HL-60 (cell line): ENCODE measurements around the gene FUCA2.

Experiments
- DNase-seq, 2 experiments: peaks; one replicate each; pipeline ENCODE4 v3.0.0-alpha.2; 2010 to 2020; ENCODE audit warnings: low read depth in 1 of 2, low spot score in 1 of 2
- H3K27ac ChIP-seq: fragments of 250-450 bp; sonication (Bioruptor Pico); replicated peaks from 2 replicates; pipeline ENCODE4 v1.5.1; 2020; ENCODE audit warnings: mild to moderate bottlenecking, moderate library complexity
- H3K27me3 ChIP-seq: fragments of 250-450 bp; sonication (Bioruptor Pico); 2 replicates; pipeline ENCODE4 v1.5.1; 2021; ENCODE audit warnings: mild to moderate bottlenecking, moderate library complexity; ENCODE audit not compliant: insufficient read depth, poor library complexity, severe bottlenecking
- H3K4me3 ChIP-seq: replicated peaks from 2 replicates; pipeline ENCODE4 v1.5.1; 2011; ENCODE audit warnings: mild to moderate bottlenecking, control low read depth, low read length; ENCODE audit not compliant: insufficient read depth
- CTCF ChIP-seq: IDR thresholded peaks from one replicate; pipeline ENCODE4 v1.5.1; 2011; ENCODE audit warnings: low read length, control low read depth, inconsistent platforms; ENCODE audit not compliant: insufficient read depth
- GABPA ChIP-seq: IDR thresholded peaks from 2 replicates; pipeline ENCODE4 v1.6.1; 2012; ENCODE audit warnings: low read depth
- POLR2AphosphoS5 ChIP-seq: IDR thresholded peaks from 2 replicates; pipeline ENCODE4 v1.6.1; 2012; ENCODE audit warnings: low read depth
- REST ChIP-seq: IDR thresholded peaks from 2 replicates; pipeline ENCODE4 v1.6.1; 2012; ENCODE audit warnings: low read depth; ENCODE audit not compliant: insufficient replicate concordance
- SPI1 ChIP-seq: IDR thresholded peaks from 2 replicates; pipeline ENCODE4 v1.6.1; 2012; ENCODE audit warnings: low read depth, mild to moderate bottlenecking, borderline replicate concordance

FUCA2 gene

GRCh38 chr6:143540192-143540591 is 28.7 kb upstream of the FUCA2 start:
- H3K27ac ChIP-seq = no peak overlapping the region
- H3K27me3 ChIP-seq = no peaks in the 10 kb centered on the region
- no peak overlapping the region for H3K4me3 ChIP-seq
- TF ChIP-seq SPI1 = no peak
- TF ChIP-seq GABPA = no peak
- no peak for TF ChIP-seq CTCF
- no peak for TF ChIP-seq REST
- no peak for TF ChIP-seq POLR2AphosphoS5
- DNase-seq = no peak

GRCh38 chr6:143539734-143540133 is 28.2 kb upstream of the FUCA2 start:
- DNase-seq = no peak
- H3K27me3 ChIP-seq = no peaks in the 10 kb centered on the region
- H3K4me3 ChIP-seq = no peak overlapping the region
- TF ChIP-seq POLR2AphosphoS5 (no peak), REST (no peak), GABPA (no peak), SPI1 (no peak), CTCF (no peak)
- no peak overlapping the region for H3K27ac ChIP-seq

- TF ChIP-seq GABPA = no peak
- no peak for TF ChIP-seq REST
- no peak for TF ChIP-seq POLR2AphosphoS5
- no peak for TF ChIP-seq CTCF
- no peak for TF ChIP-seq SPI1
- H3K27ac ChIP-seq = no peak overlapping the region
- H3K27me3 ChIP-seq = no peaks in the 10 kb centered on the region
- no peak for DNase-seq
- no peak overlapping the region for H3K4me3 ChIP-seq
Measured at GRCh38 chr6:143539106-143539505, 27.6 kb upstream of the FUCA2 start.
